Right ventricle myocardium superior (tissue), 1 donor: ENCODE data around the gene SMIM17. TPM values are rescaled to one million over a fixed set of nuclear protein-coding genes. Genes with fewer than 3 reads are reported as not detected.
"Not testable (repeated sequence)": the region's sequence is repeated elsewhere in the genome, so short reads cannot be mapped to it uniquely, and the experiment has no call there.

Source experiments
- ATAC-seq: fragments of 200-7000 bp; cut with Tn5 transposase; one replicate; pipeline ENCODE4 v1.9.1; 2020; ENCODE audit warnings: mild to moderate bottlenecking; ENCODE audit not compliant: poor library complexity
- DNase-seq: peaks from one replicate; pipeline ENCODE4 v3.0.0-alpha.2; 2020
- intact Hi-C: fragments of 100-400 bp; cut with DNase I; formaldehyde crosslinking; loops from one replicate; pipeline ENCODE4 v1.11.2; 2022
- total RNA-seq: library from RNA; stranded (reverse); fragmentation: NEBNext Ultra II Directional; extraction: Animal tissue kit (Norgen Biotek cat#: 25700); gene quantifications from one replicate; pipeline ENCODE4 v1.2.1, GENCODE V29; 2021
- donor health status: DM: no; HTN: yes; CAD: no; lungs with severe emphysema.

Gene SMIM17
- total RNA-seq, 1 donor from 2014 or later, result not detected

DNA sequence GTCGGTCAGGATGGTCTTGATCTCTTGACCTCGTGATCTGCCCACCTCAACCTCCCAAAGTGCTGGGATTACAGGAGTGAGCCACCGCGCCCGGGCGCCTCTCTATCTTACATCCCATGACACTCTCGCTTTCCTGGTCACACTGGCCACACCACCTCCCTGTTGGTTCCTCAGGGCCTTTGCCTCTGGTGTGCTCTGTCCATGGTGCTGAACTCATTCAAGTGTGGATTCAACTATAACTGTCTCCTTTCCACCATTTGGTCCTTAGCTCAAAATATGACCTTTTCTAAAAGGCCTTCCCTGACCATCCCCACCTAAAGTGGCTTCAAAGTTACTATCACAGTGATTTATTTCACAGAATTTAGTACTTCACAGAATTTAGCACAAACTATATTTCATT, 3.7 kb upstream of the SMIM17 start:
- ATAC-seq (no peak), DNase-seq (no peak)
- intact Hi-C loops, result no loop called here

- ATAC-seq, result no peak
Observed at GRCh38 chr19:56643460-56643955, 549 bp downstream of the SMIM17 start.

DNA sequence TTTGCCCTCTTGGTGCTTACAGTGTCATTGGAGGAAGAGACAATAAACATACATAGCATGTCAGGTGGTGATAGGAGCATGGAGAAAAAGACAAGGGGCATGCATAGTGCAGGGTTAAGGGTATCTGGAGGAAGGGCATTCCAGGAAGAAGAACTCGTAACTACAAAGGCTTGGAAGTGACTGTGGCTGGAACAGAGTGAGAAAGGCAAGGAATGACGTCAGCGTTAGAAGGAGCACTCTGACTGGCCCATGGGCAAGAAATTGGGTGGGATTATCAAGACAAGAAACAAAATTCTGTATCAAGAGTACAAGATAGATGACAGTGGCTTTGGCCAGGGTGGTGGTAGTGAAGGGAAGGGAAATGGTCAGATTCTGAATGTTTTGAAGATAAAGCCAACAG, 11.2 kb downstream of the SMIM17 start:
- no peak for DNase-seq
- no peak for ATAC-seq
- intact Hi-C loops, result no loop called here

More at GRCh38 chr19:56643460-56643955, 549 bp downstream of the SMIM17 start:
- intact Hi-C loops, result no loop called here
- DNase-seq, result no peak

- ATAC-seq, result peak; percentile 57
- no peak for DNase-seq
- intact Hi-C loops, result no loop called here
Observed at GRCh38 chr19:56660381-56661107, 17.6 kb downstream of the SMIM17 start.

- no peak for ATAC-seq
- no peak for DNase-seq
- intact Hi-C loops, result no loop called here
Observed at GRCh38 chr19:56661248-56661647, 18.3 kb downstream of the SMIM17 start.

GRCh38 chr19:56663931-56664500, 21.1 kb downstream of the SMIM17 start:
- ATAC-seq (no peak), DNase-seq (no peak)

GRCh38 chr19:56664511-56664910, 21.6 kb downstream of the SMIM17 start:
- DNase-seq (no peak), ATAC-seq (peak; percentile 7)
- intact Hi-C loops, result no loop called here

More at GRCh38 chr19:56663931-56664500, 21.1 kb downstream of the SMIM17 start:
- intact Hi-C loops, result no loop called here

DNA sequence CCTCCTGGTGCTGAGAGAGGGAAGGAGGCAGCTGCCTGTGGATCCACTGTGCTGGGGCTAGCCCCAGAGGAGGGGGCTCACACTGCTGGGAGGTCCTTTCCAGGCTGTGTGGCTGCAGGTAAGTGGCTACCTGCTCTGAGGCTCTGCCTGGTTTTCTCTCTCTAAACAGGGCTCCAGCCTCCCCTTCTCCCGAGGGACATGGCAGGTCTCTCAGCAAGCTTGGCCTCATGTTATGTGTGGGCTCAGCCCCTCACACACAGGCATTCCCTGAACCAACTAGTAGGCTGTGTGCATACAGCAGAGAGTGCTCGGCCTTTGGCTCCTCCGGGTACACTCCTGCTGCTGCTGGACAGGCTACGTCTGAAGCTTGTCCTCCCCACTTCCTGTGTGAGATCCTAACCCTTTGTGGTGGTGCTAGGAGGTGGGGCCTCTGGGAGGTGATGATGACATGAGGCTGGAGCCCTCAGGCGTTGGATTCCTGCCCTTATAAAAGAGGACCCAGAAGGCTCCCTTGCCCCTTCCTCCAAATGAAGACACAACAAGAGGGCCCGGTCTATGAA, 24.4 kb downstream of the SMIM17 start:
- DNase-seq (no peak), ATAC-seq (no peak)
- intact Hi-C loops, result no loop called here

DNA sequence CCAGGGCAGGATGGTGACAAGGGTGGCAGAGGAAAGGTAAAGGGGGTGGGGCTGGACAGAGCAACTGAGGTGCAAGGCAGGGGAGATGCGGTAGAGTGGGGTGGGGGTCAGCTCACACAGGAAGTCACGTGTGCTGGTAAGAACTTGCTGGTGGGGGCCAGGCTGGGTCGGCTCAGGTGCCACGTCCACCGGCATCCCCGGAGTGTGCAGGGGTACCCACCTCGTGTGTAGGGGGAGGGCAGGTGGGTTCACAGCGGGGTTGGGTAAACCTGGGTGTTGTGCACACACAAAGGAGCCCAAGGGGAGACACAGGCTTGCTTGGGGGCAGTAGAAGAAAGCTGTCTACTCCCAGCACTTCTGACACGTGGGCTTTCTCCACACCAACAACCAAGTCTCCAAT, 25.7 kb downstream of the SMIM17 start:
- intact Hi-C loops, result no loop called here
- no peak for DNase-seq
- ATAC-seq, result no peak

DNA sequence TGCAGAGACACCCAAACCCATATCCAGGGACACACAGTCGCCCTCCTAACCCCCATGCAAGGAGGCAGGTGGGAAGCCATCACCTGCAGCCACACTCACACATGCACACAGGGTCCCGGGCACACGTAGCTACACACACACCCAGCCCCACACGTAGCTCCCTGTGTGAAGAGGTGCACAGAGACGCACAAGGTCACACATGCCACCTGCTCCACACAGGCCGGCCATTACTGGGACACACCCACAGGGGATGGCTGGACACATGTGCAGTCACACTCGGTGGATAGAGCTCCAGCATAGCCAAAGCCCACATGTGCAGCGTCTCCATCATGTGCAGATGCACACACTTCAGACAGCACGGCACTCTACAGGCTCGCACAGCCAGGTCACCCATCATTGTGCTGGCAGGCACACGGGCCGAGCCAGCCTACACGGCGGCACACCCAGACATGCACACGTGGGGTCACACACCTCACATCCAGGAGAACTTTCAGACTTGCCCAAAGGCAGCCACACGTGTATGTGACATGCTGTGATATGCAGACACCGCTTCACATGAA, 27.5 kb downstream of the SMIM17 start:
- intact Hi-C loops, result no loop called here
- no peak for DNase-seq
- ATAC-seq, result no peak

GRCh38 chr19:56670961-56671612, 28.1 kb downstream of the SMIM17 start:
- DNase-seq (peak; percentile 58), ATAC-seq (peak; percentile 30)
- intact Hi-C loops, result no loop called here

- intact Hi-C loops, result no loop called here
- peak; percentile 99 for DNase-seq
- peak; percentile 97 for ATAC-seq
Observed at GRCh38 chr19:56671613-56671994, 28.6 kb downstream of the SMIM17 start, which contains the start of gene ZNF835. Gene ZNF835, minus strand, starts transcription at chr19:56671757. Its CDS starts 6,559 bp downstream, at chr19:56665198.

- ATAC-seq, result peak; percentile 38
- peak; percentile 83 for DNase-seq
- intact Hi-C loops, result not testable (repeated sequence)
Observed at GRCh38 chr19:56672610-56673009, 29.7 kb downstream of the SMIM17 start.

- intact Hi-C loops, result no loop called here
- ATAC-seq (no peak), DNase-seq (no peak)
Observed at GRCh38 chr19:56678205-56678604, 35.2 kb downstream of the SMIM17 start.

DNA sequence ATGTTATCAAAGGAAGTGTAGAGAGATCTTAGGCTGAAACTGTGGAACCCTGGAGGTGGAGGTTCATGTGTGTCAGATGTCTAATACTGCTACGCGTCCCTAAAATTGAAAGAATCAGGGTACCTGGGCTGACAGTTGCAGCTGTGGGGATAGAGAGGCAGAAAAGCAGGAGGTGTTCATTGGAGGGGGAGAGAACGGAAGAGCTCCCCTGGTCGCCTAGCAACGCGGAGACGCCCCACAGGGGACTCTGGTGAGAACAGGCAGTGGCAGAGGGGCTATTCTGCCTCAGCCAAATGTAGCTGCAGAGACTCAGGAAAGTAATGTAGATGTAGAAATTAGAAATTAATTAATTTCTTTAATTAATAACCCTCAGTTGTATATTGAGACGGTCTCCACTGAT, 38.7 kb downstream of the SMIM17 start:
- DNase-seq, result no peak
- ATAC-seq, result no peak
- intact Hi-C loops, result no loop called here

DNA sequence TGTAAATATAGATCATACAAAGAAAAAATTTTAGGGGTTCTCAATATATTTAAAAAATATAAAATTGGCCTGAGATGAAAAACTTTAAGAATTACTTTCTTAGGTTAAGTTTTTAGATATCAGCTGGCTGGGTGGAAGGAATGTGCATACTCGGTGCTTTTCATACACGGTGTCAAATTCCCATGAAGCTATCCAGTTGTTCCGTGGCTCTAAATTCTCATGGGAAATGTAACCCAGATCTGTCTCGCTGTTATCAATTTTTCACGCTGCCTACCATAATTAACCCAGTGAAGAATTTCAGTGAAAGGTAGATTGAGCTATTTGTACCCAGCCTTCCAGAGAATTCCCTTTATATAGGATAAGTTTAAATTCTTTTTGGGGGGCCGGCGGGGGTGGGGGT, 40.2 kb downstream of the SMIM17 start:
- no peak for ATAC-seq
- intact Hi-C loops, result no loop called here
- DNase-seq, result no peak

GRCh38 chr19:56687031-56687430, 44.1 kb downstream of the SMIM17 start:
- DNase-seq (no peak), ATAC-seq (no peak)
- intact Hi-C loops, result no loop called here

DNA sequence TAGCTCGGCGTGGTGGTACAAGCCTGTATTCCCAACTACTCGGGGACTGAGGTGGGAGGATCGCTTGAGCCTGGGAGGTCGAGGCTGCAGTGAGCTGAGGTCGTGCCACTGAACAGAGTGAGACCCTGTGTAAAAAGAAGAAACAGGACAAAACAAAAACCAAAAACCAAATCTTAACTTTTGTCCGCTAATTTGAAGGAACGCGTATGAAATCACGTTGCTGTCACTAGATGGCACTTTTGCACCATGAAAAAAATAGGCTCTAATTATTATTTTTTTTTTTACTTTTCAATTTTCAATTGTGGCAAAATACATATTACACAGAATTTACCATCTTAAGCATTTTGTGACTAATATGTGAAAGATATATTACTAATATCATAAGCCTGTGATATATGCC, 46.2 kb downstream of the SMIM17 start:
- no peak for DNase-seq
- no peak for ATAC-seq
- intact Hi-C loops, result no loop called here

- no peak for ATAC-seq
- DNase-seq, result no peak
- intact Hi-C loops, result no loop called here
Observed at GRCh38 chr19:56690670-56691069, 47.7 kb downstream of the SMIM17 start.
